Measurements from ENCODE around the gene CFAP410. TPM values are rescaled to one million over a fixed set of nuclear protein-coding genes. Genes with fewer than 3 reads are reported as not detected.

CFAP410 gene
- total and polyA plus RNA-seq, 10 donors: 26.2 to 79.8 (median 33.0) TPM

DNA sequence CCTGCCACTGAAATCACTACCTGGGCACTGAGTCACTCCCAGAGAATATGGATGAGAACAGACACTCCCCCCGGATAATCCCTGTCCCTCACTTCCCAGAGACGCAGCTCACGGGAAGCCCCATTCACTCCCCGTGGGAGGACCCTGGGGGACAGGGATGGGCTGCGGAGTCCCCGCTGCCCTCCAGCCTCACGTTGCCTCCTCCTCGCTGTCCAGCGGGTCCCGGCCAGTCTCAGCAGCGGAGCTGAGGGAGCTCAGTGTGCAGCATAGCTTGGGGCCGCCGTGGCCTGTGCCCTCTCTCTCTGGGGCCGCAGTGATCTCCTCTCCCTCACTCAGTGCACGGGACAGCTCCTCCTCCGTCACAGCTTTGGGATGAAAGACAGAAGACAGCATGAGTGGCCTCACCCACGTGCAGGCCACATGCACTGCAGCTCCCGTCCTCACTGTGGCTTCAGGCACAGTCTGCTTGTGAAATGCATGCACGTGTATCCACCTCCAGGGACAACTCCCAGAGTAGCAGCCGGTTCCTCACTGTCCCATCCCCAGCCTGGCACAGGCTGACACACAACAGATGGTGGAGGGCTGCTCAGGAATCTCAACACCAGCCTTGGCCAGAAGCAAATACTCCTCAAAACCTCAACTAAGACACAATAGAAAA lies 7.4 kb downstream of the CFAP410 start:
- peaks cover 0 to 11% (median 0%) of the 10 kb centered on the region in 6 donors for H3K4me1 ChIP-seq
- no peak overlapping the region for H3K4me3 ChIP-seq
- H3K27me3 ChIP-seq (replicated peaks in 1 of 7): no peaks in the 10 kb centered on the region
- 63 to 89% (median 83%) methylated on average over 8 to 20 of the region's 20 CpGs for WGBS, 5 donors
- no peak overlapping the region for H3K27ac ChIP-seq
- no peak for TF ChIP-seq CTCF (IDR thresholded peaks at IDR 0.05 in 8 of 11, conservative IDR thresholded peaks at IDR 0.05 in 3 of 11)
- TF ChIP-seq POLR2A (IDR thresholded peaks at IDR 0.05): no peak
- peak; percentile 35 to 68 (median 38) for TF ChIP-seq POLR2AphosphoS5 (IDR thresholded peaks at IDR 0.05)
- DNase-seq: no peak
- peaks cover 0 to 83% (median 32%) of the 10 kb centered on the region in 6 donors for H3K36me3 ChIP-seq
- H3K9me3 ChIP-seq: no peaks in the 10 kb centered on the region
- intact Hi-C loops (cut with DNase I; ENCODE audit: low total_unique reads): loop anchor here (10.0 kb wide), 1 partner anchor 103 kb away; no protein-coding TSS in a partner anchor

GRCh38 chr21:44331209-44331608 lies 8.0 kb downstream of the CFAP410 start:
- Histone ChIP-seq H3K4me1 (peaks cover 0 to 11% (median 0%) of the 10 kb centered on the region in 6 donors), H3K36me3 (peaks cover 0 to 83% (median 35%) of the 10 kb centered on the region in 6 donors), H3K9me3 (no peaks in the 10 kb centered on the region), H3K27me3 (replicated peaks in 1 of 7) (no peaks in the 10 kb centered on the region), H3K4me3 (no peak overlapping the region), H3K27ac (no peak overlapping the region)
- intact Hi-C loops (cut with DNase I; ENCODE audit: low total_unique reads): loop anchor here (10.0 kb wide), 1 partner anchor 104 kb away; no protein-coding TSS in a partner anchor
- no peak for DNase-seq
- no peak for TF ChIP-seq POLR2A (IDR thresholded peaks at IDR 0.05)
- peak in 1 of 3 donors; percentile 27 for TF ChIP-seq POLR2AphosphoS5 (IDR thresholded peaks at IDR 0.05)
- WGBS, 5 donors: 83 to 93% (median 92%) methylated on average over 3 to 16 of the region's 16 CpGs

DNA sequence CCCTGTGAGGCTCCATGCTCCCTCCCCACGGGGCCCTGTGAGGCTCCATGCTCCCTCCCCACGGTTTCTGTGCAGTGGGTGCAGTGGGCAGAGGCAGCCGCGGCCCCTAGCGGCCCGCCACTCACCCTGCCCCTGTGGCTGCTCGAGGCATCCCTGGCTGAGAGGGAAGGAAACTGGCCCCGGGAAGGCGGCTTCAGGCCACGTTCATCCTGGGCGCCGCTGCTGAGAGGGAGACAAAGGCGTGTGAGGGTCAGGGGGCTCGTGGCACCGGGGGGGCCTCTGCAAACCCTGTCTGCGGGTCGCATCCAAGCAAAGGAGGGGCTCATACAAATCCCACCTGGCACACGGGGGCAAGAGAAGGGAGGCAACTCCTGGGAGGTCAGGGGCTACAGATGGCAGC lies 8.5 kb downstream of the CFAP410 start:
- Histone ChIP-seq H3K9me3 (no peaks in the 10 kb centered on the region), H3K4me1 (peaks cover 0 to 11% (median 0%) of the 10 kb centered on the region in 6 donors), H3K27me3 (replicated peaks in 1 of 7) (no peaks in the 10 kb centered on the region), H3K4me3 (no peak overlapping the region), H3K36me3 (peaks cover 0 to 83% (median 38%) of the 10 kb centered on the region in 6 donors), H3K27ac (no peak overlapping the region)
- TF ChIP-seq POLR2AphosphoS5 (IDR thresholded peaks at IDR 0.05) (no peak), POLR2A (IDR thresholded peaks at IDR 0.05) (no peak), CTCF (IDR thresholded peaks at IDR 0.05 in 8 of 11, conservative IDR thresholded peaks at IDR 0.05 in 3 of 11) (no peak)
- no peak for DNase-seq
- intact Hi-C loops (cut with DNase I; ENCODE audit: low total_unique reads): loop anchor here (10.0 kb wide), 1 partner anchor 104 kb away; no protein-coding TSS in a partner anchor
- WGBS, 5 donors: 73 to 84% (median 77%) methylated on average over 16 to 18 of the region's 18 CpGs

DNA sequence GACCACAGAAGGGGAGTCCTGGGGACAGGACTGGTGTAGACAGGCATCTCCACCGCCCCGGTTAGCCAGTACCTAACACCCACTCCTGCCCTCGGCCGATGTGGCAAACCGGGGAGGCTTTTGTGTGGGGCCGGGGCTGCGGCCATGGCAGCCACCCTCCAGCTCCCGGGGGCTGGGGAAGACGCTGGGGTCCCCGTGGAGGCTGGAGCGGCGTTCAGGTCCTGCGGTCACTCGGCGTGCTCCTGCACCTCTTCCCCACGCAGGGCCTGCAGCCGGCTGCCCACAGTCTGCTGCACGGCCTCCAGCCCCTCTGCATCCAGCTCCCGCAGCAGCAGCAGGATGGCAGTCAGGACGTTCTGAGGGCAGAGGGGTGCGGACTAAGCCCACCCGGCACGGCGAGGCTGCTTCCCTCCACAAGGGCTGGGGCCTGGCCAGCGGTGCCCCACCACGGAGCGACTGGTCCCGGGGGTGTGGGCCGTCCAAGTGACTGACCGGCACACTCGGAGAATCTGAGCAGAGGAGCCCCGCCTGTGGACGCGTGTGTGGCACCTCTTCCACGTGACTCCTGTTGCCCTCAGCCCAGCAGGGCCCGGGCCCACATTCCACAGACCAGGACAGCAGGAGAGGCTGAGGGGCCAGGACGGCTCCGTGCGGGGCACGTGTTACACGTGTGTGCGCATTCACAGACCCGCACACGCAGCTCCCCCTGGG lies 9.1 kb downstream of the CFAP410 start:
- Histone ChIP-seq H3K9me3 (no peaks in the 10 kb centered on the region), H3K27me3 (replicated peaks in 1 of 7) (no peaks in the 10 kb centered on the region), H3K4me3 (no peak overlapping the region), H3K36me3 (peaks cover 0 to 83% (median 41%) of the 10 kb centered on the region in 6 donors), H3K27ac (no peak overlapping the region), H3K4me1 (peaks cover 0 to 11% (median 0%) of the 10 kb centered on the region in 6 donors)
- WGBS, 5 donors: 87 to 92% (median 89%) methylated on average over 28 to 44 of the region's 44 CpGs
- intact Hi-C loops (cut with DNase I; ENCODE audit: low total_unique reads): loop anchor here (10.0 kb wide), 1 partner anchor 105 kb away; no protein-coding TSS in a partner anchor
- no peak for DNase-seq
- TF ChIP-seq POLR2AphosphoS5 (IDR thresholded peaks at IDR 0.05) (peak in 2 of 3 donors; percentile 34 to 82), CTCF (IDR thresholded peaks at IDR 0.05 in 8 of 11, conservative IDR thresholded peaks at IDR 0.05 in 3 of 11) (no peak)

Data from spleen (tissue), 11 donors.